GM23248 (cell line): ENCODE results near the gene ADRM1.

ENCODE experiments used
- EZH2 ChIP-seq: fragments of 200-600 bp; sonication (generic); IDR thresholded peaks from 2 replicates; pipeline ENCODE4 v1.6.1; 2018; ENCODE audit warnings: antibody characterized with exemption, mild to moderate bottlenecking; ENCODE audit not compliant: insufficient read depth, poor library complexity, severe bottlenecking
- EZH2phosphoT487 ChIP-seq: fragments of 200-600 bp; sonication (generic); IDR thresholded peaks from 2 replicates; pipeline ENCODE4 v1.6.1; 2018; ENCODE audit warnings: antibody characterized with exemption, moderate library complexity, mild to moderate bottlenecking, low read depth; ENCODE audit not compliant: insufficient read depth

DNA sequence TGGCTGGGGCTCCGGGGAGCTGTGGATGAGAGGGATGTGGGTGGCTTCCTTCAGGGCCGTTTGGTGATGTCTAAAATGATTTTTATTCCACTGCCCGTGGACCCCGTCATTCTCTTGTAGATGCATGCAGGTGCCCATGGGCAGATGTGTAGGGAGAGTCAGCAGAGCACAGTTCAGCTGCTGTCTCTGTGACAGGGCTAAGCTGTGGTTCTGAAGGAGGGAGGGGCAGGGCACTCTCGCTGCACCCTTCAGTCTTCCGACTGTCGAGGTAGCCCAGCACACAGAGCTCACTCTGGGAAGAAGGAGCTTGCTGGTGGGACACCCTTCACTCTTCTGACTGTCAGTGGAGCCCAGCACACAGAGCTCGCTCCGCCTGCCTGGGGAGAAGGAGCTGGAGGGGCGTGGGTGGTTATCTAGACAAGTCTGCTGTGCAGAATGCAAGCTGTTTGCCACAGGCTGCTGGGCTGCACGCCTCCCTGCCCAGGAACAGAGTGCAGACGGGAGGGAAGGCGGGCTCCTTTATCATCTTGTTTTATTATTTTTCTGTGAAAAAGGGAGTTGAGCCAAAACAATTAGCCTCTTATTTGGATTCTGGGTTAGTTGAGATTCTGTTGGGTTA, 28.4 kb upstream of the ADRM1 start:
- TF ChIP-seq EZH2phosphoT487: no peak
- TF ChIP-seq EZH2: no peak
